GM06990 (cell line): Measurements from ENCODE around the gene OBP2B.
A peak's percentile ranks its signal among the peaks of the same experiment; 100 is the strongest.

Experiments used
- DNase-seq: peaks from one replicate; pipeline ENCODE4 v3.0.0-alpha.2; 2011; ENCODE audit not compliant: insufficient read length; ENCODE audit errors: extremely low read depth
- H3K27me3 ChIP-seq: replicated peaks from 2 replicates; pipeline ENCODE4 v1.6.0; 2011; ENCODE audit warnings: low read length; ENCODE audit not compliant: control insufficient read depth, insufficient read depth
- H3K36me3 ChIP-seq: 2 replicates; pipeline ENCODE4 v1.5.1; 2011; ENCODE audit warnings: low read length; ENCODE audit not compliant: control insufficient read depth, insufficient read depth
- H3K4me3 ChIP-seq: replicated peaks from 2 replicates; pipeline ENCODE4 v1.5.1; 2011; ENCODE audit warnings: low read depth, mild to moderate bottlenecking, control low read depth, low read length
- TF ChIP-seq, protein P1 (sequence below): IDR thresholded peaks from 2 replicates; pipeline ENCODE4 v1.5.1; 2011; ENCODE audit warnings: low read length, control low read depth, mild to moderate bottlenecking, inconsistent platforms; ENCODE audit not compliant: insufficient read depth, poor library complexity, severe bottlenecking

The OBP2B gene

DNA sequence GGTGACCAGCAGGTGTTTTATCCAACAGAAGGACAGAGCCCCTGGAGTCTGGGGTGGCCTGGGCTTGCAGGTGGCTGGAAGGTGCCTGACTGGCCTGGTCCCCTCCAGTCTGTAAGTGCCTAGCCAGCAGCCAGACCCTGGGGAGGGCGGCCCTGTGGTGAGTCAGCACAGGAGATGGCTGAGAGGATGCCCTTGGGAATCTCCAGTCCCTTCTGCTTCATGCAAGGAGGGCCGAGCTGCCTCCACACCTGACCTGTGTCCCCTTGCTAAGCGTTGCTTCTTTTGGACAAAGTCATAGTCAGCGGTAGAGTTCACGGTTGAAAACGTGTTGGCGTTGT lies 20.2 kb downstream of the OBP2B start:
- TF ChIP-seq, protein P1, sequence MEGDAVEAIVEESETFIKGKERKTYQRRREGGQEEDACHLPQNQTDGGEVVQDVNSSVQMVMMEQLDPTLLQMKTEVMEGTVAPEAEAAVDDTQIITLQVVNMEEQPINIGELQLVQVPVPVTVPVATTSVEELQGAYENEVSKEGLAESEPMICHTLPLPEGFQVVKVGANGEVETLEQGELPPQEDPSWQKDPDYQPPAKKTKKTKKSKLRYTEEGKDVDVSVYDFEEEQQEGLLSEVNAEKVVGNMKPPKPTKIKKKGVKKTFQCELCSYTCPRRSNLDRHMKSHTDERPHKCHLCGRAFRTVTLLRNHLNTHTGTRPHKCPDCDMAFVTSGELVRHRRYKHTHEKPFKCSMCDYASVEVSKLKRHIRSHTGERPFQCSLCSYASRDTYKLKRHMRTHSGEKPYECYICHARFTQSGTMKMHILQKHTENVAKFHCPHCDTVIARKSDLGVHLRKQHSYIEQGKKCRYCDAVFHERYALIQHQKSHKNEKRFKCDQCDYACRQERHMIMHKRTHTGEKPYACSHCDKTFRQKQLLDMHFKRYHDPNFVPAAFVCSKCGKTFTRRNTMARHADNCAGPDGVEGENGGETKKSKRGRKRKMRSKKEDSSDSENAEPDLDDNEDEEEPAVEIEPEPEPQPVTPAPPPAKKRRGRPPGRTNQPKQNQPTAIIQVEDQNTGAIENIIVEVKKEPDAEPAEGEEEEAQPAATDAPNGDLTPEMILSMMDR, result no peak
- Histone ChIP-seq H3K4me3 (no peak overlapping the region), H3K27me3 (no peaks in the 10 kb centered on the region; the same call in none of the 2 replicates), H3K36me3 (no peaks in the 10 kb centered on the region)
- no peak for DNase-seq

DNA sequence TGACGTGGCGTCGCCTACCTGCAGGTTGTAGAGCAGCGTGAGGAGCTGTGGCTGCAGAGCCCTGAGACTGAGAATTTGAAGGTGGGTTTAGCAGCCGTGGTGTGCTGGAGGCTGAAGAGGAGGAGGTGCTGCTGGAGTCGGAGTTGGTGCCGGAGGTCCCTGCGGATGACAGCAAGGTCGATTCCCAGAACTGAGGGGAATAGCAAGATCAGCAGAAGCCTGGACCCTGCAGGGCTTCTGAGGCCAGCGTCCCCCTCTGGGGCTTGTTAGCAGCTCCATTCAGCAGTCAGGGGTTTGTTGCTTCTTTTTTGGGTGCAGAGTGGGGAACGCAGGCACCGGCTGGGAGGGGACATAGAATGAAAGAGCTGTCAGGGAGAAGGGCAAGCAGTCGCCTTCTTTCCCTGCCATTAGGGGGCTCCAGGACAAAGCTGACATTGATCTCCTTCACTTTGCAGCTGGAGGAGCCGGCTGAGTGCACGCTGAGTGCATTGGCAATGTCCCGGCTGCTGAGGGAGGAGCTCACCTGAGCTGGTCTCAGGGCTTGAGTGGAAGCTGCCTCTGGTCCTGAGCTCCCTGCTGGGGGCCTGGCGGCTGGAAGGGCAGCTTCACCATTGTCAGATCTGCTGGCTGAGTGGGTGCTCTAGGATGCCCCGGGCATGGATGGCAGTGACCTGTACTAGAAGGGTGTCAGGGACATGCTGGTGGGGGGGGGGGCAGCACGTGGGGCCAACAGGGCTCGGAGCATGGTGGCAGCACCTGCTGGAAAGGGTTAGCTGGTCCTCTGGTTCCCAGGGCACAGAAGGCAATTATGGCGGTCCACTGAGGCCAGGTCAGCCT lies 20.8 kb downstream of the OBP2B start:
- Histone ChIP-seq H3K36me3 (no peaks in the 10 kb centered on the region), H3K4me3 (no peak overlapping the region), H3K27me3 (no peaks in the 10 kb centered on the region; the same call in none of the 2 replicates)
- no peak for DNase-seq
- TF ChIP-seq, protein P1, result peak; percentile 32

DNA sequence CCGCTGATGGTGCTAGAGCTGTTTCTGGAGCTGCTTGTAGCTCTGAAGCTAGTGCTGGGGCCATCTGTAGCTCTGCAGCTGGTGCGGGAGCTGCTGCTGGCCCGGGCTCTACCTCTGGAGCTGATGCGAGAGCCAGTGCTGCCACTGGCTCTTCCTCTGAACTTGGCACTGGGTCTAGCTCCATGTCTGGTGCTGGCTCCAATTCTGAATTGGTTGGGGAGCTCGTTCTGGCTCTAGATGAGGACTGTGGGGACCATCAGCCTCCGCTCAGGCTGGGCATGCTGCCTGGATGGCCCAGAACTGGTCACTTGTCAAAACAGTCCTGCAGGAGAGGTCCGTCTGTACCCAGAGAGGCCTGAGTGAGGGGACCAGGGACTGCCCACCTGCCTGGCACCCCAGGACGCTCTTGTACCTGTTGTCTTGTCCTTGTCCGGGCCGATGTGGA lies 21.5 kb downstream of the OBP2B start:
- Histone ChIP-seq H3K27me3 (no peaks in the 10 kb centered on the region; the same call in none of the 2 replicates), H3K4me3 (no peak overlapping the region), H3K36me3 (no peaks in the 10 kb centered on the region)
- no peak for DNase-seq
- TF ChIP-seq, protein P1, result no peak

DNA sequence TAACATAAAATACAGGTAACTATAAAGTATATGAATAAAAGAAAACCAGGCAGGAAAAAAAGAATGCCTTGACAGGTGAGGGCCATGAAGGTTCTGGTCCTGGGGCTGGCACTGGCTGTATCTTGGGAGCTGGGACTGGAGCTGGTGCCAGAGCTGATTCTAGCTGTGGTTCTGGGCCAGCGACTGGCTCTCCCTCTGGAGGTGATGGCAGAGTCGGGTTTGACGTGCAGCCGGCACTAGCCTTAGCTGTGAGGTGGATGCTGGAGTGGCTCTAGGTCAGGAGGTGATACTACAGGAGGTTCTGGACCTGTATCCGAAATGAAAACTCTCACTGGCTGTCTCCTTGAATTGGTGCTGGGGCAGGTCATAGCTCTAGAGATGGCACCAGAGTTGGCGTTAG lies 22.3 kb downstream of the OBP2B start:
- TF ChIP-seq, protein P1, result no peak
- no peak for DNase-seq
- H3K27me3 ChIP-seq, result no peaks in the 10 kb centered on the region; the same call in none of the 2 replicates
- no peaks in the 10 kb centered on the region for H3K36me3 ChIP-seq
- no peak overlapping the region for H3K4me3 ChIP-seq

DNA sequence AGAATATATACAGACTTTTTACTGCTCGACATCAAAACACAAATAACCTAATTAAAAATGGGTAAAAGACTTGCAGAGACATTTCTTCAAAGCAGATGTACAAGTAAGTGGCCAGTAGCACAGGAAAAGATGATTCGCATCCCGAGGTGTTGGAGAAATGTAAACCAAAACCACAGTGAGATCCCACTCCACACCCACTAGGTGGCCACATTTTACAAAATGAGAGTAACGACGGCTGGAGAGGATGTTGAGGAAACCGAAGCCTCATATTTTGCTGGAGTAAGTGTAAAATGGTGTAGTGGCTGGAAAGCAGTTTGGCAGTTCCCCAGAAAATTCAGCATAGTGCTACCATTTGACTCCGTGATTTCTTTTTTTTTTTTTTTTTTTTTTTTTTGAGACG lies 24.1 kb downstream of the OBP2B start:
- DNase-seq, result no peak
- Histone ChIP-seq H3K4me3 (no peak overlapping the region), H3K27me3 (no peaks in the 10 kb centered on the region; the same call in none of the 2 replicates), H3K36me3 (no peaks in the 10 kb centered on the region)
- TF ChIP-seq, protein P1, result peak; percentile 44
